SU-DHL-6 (cell line): ENCODE measurements around the gene CDC6.

Experiments
- H2AFZ ChIP-seq: fragments of 200-600 bp; sonication (generic); 2 replicates; pipeline ENCODE4 v1.6.1; 2014; ENCODE audit warnings: low read depth, mild to moderate bottlenecking, moderate library complexity, mixed read lengths, antibody characterized with exemption, low read length; ENCODE audit not compliant: severe bottlenecking
- H3F3A ChIP-seq: fragments of 200-600 bp; shearing (Covaris generic); 2 replicates; pipeline ENCODE4 v1.6.0; 2016; ENCODE audit warnings: antibody characterized with exemption, mild to moderate bottlenecking; ENCODE audit not compliant: insufficient read depth
- H3K27ac ChIP-seq: fragments of 200-600 bp; sonication (generic); 2 replicates; pipeline ENCODE4 v1.5.1; 2016; ENCODE audit warnings: low read depth, mild to moderate bottlenecking, low read length, moderate library complexity, mixed read lengths
- H3K27me3 ChIP-seq: fragments of 200-600 bp; sonication (generic), shearing (Covaris generic); 2 replicates; pipeline ENCODE4 v1.6.0; 2014; ENCODE audit warnings: mild to moderate bottlenecking, low read length
- H3K36me3 ChIP-seq: fragments of 200-600 bp; sonication (generic); 2 replicates; pipeline ENCODE4 v1.6.1; 2014; ENCODE audit warnings: mild to moderate bottlenecking, low read length, mixed read lengths
- H3K4me2 ChIP-seq: fragments of 300-600, 200-600 bp; shearing (Covaris generic), sonication (generic); 2 replicates; pipeline ENCODE4 v1.6.0; 2014; ENCODE audit warnings: low read length, low read depth, mild to moderate bottlenecking; ENCODE audit not compliant: poor library complexity, severe bottlenecking
- H3K4me3 ChIP-seq: fragments of 200-600 bp; sonication (generic); 2 replicates; pipeline ENCODE4 v1.5.1; 2014; ENCODE audit warnings: antibody characterized with exemption, low read length, mild to moderate bottlenecking, mixed read lengths; ENCODE audit not compliant: insufficient read depth, poor library complexity, severe bottlenecking
- H3K79me2 ChIP-seq: fragments of 200-600 bp; sonication (generic); 2 replicates; pipeline ENCODE4 v1.6.1; 2014; ENCODE audit warnings: mild to moderate bottlenecking, low read length, moderate library complexity; ENCODE audit not compliant: insufficient read depth
- H3K9ac ChIP-seq: fragments of 200-600 bp; sonication (generic); 2 replicates; pipeline ENCODE4 v1.7.0; 2014; ENCODE audit warnings: mild to moderate bottlenecking, low read length
- H3K9me2 ChIP-seq: fragments of 200-600 bp; sonication (generic); replicated peaks from 2 replicates; pipeline ENCODE4 v1.6.1; 2014; ENCODE audit warnings: low read length; ENCODE audit not compliant: insufficient read depth
- H3K9me3 ChIP-seq: fragments of 200-600 bp; sonication (generic); 2 replicates; pipeline ENCODE4 v1.6.1; 2014; ENCODE audit warnings: low read length, mixed read lengths; ENCODE audit not compliant: insufficient read depth
- H4K20me1 ChIP-seq: fragments of 200-600 bp; sonication (generic); 2 replicates; pipeline ENCODE4 v1.6.1; 2014; ENCODE audit warnings: low read depth, mild to moderate bottlenecking, antibody characterized with exemption, low read length, moderate library complexity, mixed read lengths
- EZH2phosphoT487 ChIP-seq: fragments of 200-600 bp; sonication (generic), shearing (Covaris generic); conservative IDR thresholded peaks from 2 replicates; pipeline ENCODE4 v1.6.1; 2018; ENCODE audit warnings: mild to moderate bottlenecking, antibody characterized with exemption, low read length, moderate library complexity, mixed read lengths
- TF ChIP-seq, protein P1 (sequence below): fragments of 200-600 bp; sonication (generic); IDR thresholded peaks from one replicate; pipeline ENCODE4 v1.5.1; 2017; ENCODE audit warnings: antibody characterized with exemption, mild to moderate bottlenecking, low read length, moderate library complexity; ENCODE audit not compliant: insufficient read depth, poor library complexity, severe bottlenecking

CDC6 gene

DNA sequence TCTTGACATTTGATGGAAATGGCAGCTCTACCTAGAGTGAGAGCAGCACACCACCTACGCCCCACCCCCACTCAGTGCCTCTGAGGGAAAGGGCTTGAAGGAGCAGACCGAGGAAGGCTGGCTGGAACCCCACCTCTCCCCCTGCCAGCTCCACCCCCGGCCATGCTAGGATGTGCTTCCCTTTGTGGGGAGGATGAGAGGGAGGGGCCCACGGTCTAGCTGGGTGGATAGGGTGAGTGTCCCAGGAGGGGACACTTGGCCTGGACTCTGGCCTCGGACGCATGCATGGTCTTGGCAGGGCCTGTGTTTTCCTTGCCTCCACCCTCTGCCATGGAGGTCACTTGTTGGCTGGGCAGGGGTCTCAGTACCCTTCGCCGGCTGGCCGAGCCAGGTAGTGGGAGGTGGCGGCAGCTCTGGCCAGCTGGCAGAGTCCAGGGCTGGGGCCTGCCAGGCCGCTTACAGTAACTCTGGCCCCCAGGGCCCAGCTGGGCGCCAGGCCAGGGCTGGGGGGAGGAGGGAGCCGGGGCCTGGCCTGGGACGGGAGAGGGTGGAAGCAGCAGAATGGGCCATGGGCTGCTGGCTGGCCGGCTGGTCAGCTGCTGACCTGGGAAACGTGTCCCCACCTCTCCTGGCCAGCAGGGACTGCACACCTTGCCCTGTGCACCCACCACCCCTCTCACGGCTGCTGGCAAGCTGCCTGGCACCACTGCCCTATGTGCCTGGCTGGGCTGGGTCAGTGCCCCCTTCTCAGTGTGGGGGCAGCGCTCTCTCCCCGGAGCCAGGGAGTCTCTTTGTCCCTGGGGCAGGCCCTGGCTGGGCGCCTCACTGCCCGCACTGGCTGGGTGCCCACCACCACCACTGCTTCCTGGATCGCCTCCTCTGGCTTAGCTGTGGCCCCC is 44.3 kb downstream of the CDC6 start:
- no peaks in the 10 kb centered on the region for H3K36me3 ChIP-seq
- H3F3A ChIP-seq: no peaks in the 10 kb centered on the region
- H3K9ac ChIP-seq: no peak overlapping the region
- no peak overlapping the region for H2AFZ ChIP-seq
- no peak overlapping the region for H3K4me2 ChIP-seq
- no peak overlapping the region for H3K4me3 ChIP-seq
- H3K27me3 ChIP-seq: no peaks in the 10 kb centered on the region
- H3K9me3 ChIP-seq: no peaks in the 10 kb centered on the region
- no peaks in the 10 kb centered on the region for H3K9me2 ChIP-seq
- no peak for TF ChIP-seq EZH2phosphoT487
- TF ChIP-seq, protein P1, sequence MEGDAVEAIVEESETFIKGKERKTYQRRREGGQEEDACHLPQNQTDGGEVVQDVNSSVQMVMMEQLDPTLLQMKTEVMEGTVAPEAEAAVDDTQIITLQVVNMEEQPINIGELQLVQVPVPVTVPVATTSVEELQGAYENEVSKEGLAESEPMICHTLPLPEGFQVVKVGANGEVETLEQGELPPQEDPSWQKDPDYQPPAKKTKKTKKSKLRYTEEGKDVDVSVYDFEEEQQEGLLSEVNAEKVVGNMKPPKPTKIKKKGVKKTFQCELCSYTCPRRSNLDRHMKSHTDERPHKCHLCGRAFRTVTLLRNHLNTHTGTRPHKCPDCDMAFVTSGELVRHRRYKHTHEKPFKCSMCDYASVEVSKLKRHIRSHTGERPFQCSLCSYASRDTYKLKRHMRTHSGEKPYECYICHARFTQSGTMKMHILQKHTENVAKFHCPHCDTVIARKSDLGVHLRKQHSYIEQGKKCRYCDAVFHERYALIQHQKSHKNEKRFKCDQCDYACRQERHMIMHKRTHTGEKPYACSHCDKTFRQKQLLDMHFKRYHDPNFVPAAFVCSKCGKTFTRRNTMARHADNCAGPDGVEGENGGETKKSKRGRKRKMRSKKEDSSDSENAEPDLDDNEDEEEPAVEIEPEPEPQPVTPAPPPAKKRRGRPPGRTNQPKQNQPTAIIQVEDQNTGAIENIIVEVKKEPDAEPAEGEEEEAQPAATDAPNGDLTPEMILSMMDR: no peak
- no peak overlapping the region for H3K27ac ChIP-seq
- H4K20me1 ChIP-seq: no peaks in the 10 kb centered on the region
- peaks cover 17% of the 10 kb centered on the region for H3K79me2 ChIP-seq

DNA sequence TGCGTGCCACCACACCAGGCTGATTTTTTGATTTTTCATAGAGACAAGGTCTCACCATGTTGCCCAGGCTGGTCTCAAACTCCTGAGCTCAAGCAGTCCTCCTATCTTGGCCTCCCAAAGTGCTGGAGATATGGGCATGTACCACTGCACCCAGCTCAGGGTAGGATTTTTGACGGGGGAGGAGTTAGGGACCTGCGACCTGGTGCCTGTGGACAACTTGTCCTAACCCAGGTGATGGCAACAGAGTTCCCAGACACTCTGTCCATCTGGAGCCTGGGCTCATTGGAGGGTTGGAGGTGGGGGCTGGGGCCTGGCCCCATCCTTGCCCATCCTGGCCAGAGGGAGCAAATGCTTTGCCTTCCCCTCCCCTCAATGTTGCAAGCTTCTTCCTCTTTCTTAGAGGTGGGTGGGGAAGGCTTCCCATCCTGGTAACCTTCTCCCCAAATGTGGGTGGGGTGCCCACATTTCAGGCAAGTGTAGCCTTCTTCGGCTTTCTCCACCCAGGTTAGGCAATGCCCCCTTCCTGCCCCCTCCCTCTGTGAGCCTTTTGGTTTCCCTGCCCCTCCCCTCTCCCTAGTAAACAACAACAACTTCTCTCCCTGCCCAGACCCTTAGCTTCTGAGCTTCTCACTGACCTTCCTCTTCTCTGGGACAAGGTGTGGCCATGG is 46.2 kb downstream of the CDC6 start:
- Histone ChIP-seq H4K20me1 (no peaks in the 10 kb centered on the region), H3K79me2 (0 out of 2 replicates have a peak, but pooled peaks cover 3% of the 10 kb centered on the region), H3K9me3 (no peaks in the 10 kb centered on the region), H3K4me2 (no peak overlapping the region), H3K27ac (no peak overlapping the region), H2AFZ (no peak overlapping the region), H3K9ac (no peak overlapping the region), H3K4me3 (no peak overlapping the region), H3K9me2 (no peaks in the 10 kb centered on the region), H3K36me3 (no peaks in the 10 kb centered on the region), H3K27me3 (no peaks in the 10 kb centered on the region), H3F3A (no peaks in the 10 kb centered on the region)
- TF ChIP-seq, protein P1: no peak
- no peak for TF ChIP-seq EZH2phosphoT487

GRCh38 chr17:40335620-40336019 is 47.9 kb downstream of the CDC6 start:
- H3K79me2 ChIP-seq: no peaks in the 10 kb centered on the region
- H3K27me3 ChIP-seq: no peaks in the 10 kb centered on the region
- H3K4me3 ChIP-seq: no peak overlapping the region
- H3K9ac ChIP-seq: no peak overlapping the region
- peaks cover 4% of the 10 kb centered on the region; the same call in 1 of the 2 replicates for H4K20me1 ChIP-seq
- no peaks in the 10 kb centered on the region for H3K9me3 ChIP-seq
- TF ChIP-seq EZH2phosphoT487: no peak
- TF ChIP-seq, protein P1: no peak
- H2AFZ ChIP-seq: no peak overlapping the region
- no peak overlapping the region for H3K27ac ChIP-seq
- H3K36me3 ChIP-seq: no peaks in the 10 kb centered on the region; the same call in 1 of the 2 replicates
- H3K9me2 ChIP-seq: no peaks in the 10 kb centered on the region
- peaks cover 6% of the 10 kb centered on the region for H3F3A ChIP-seq
- no peak overlapping the region for H3K4me2 ChIP-seq
